Neural cell (in vitro differentiated cells): ENCODE measurements around the gene YEATS4. TPM values are rescaled to one million over a fixed set of nuclear protein-coding genes. Genes with fewer than 3 reads are reported as not detected.

ENCODE experiments used
- H2AFZ ChIP-seq: fragments of 200-600, 300-800 bp; sonication (generic), shearing (Covaris generic); 2 replicates; pipeline ENCODE4 v1.6.0; 2014; ENCODE audit warnings: low read depth, mild to moderate bottlenecking, antibody characterized with exemption, low read length, moderate library complexity
- H3F3A ChIP-seq: fragments of 200-600 bp; shearing (Covaris generic); 2 replicates; pipeline ENCODE4 v1.6.1; 2016; ENCODE audit warnings: mild to moderate bottlenecking, moderate library complexity, mixed read lengths, antibody characterized with exemption, low read length; ENCODE audit not compliant: insufficient read depth, poor library complexity, severe bottlenecking
- H3K27ac ChIP-seq: fragments of 200-600, 300-800 bp; sonication (generic), shearing (Covaris generic); 2 replicates; pipeline ENCODE4 v1.5.1; 2014; ENCODE audit warnings: mild to moderate bottlenecking, low read length, moderate library complexity
- H3K27me3 ChIP-seq: fragments of 300-800, 200-600 bp; sonication (generic), shearing (Covaris generic); 2 replicates; pipeline ENCODE4 v1.6.0; 2014; ENCODE audit warnings: mild to moderate bottlenecking, low read depth, low read length, moderate library complexity; ENCODE audit not compliant: insufficient read depth
- H3K36me3 ChIP-seq: fragments of 300-800, 200-600 bp; sonication (generic), shearing (Covaris generic); 2 replicates; pipeline ENCODE4 v1.5.1; 2014; ENCODE audit warnings: mild to moderate bottlenecking, antibody characterized with exemption, low read length, moderate library complexity; ENCODE audit not compliant: insufficient read depth
- H3K4me2 ChIP-seq: fragments of 300-800, 200-600 bp; sonication (generic), shearing (Covaris generic); 2 replicates; pipeline ENCODE4 v1.6.0; 2014; ENCODE audit warnings: mild to moderate bottlenecking, low read length
- H3K4me3 ChIP-seq: fragments of 300-800, 200-600 bp; sonication (generic), shearing (Covaris generic); 2 replicates; pipeline ENCODE4 v1.5.1; 2014; ENCODE audit warnings: mild to moderate bottlenecking, low read length, moderate library complexity
- H3K79me2 ChIP-seq: fragments of 200-600 bp; shearing (Covaris generic); replicated peaks from 2 replicates; pipeline ENCODE4 v1.6.0; 2014; ENCODE audit warnings: mild to moderate bottlenecking, low read length, moderate library complexity; ENCODE audit not compliant: insufficient read depth
- H3K9ac ChIP-seq: fragments of 300-800, 200-600 bp; sonication (generic), shearing (Covaris generic); 2 replicates; pipeline ENCODE4 v1.6.1; 2016; ENCODE audit warnings: mild to moderate bottlenecking, low read length, mixed read lengths
- H3K9me2 ChIP-seq: fragments of 200-600 bp; shearing (Covaris generic); 2 replicates; pipeline ENCODE4 v1.6.1; 2016; ENCODE audit warnings: mild to moderate bottlenecking, low read length, mixed read lengths; ENCODE audit not compliant: insufficient read depth
- H3K9me3 ChIP-seq: fragments of 200-600, 300-800 bp; sonication (generic), shearing (Covaris generic); 2 replicates; pipeline ENCODE4 v1.6.1; 2016; ENCODE audit warnings: mild to moderate bottlenecking, mixed run types, low read length, moderate library complexity, mixed read lengths
- H4K20me1 ChIP-seq: fragments of 200-600 bp; shearing (Covaris generic); 2 replicates; pipeline ENCODE4 v1.6.1; 2016; ENCODE audit warnings: mild to moderate bottlenecking, mixed run types; ENCODE audit not compliant: insufficient read depth
- CTCF ChIP-seq: fragments of 450-650 bp; IDR thresholded peaks from 2 replicates; pipeline ENCODE4 v1.5.1; 2014; ENCODE audit warnings: antibody characterized with exemption, mild to moderate bottlenecking, moderate library complexity; ENCODE audit not compliant: poor library complexity, severe bottlenecking
- EP300 ChIP-seq: fragments of 450-650 bp; conservative IDR thresholded peaks from 2 replicates; pipeline ENCODE4 v1.6.1; 2014; ENCODE audit warnings: antibody characterized with exemption, mild to moderate bottlenecking, moderate library complexity; ENCODE audit not compliant: poor library complexity, severe bottlenecking
- EZH2 ChIP-seq: fragments of 200-600, 300-800 bp; shearing (Covaris generic), sonication (generic); IDR thresholded peaks from 2 replicates; pipeline ENCODE4 v1.6.1; 2014; ENCODE audit warnings: antibody characterized with exemption, low read length, borderline replicate concordance, mild to moderate bottlenecking; ENCODE audit not compliant: insufficient read depth, poor library complexity, severe bottlenecking
- MXI1 ChIP-seq: fragments of 450-650 bp; conservative IDR thresholded peaks from 2 replicates; pipeline ENCODE4 v1.6.1; 2014; ENCODE audit warnings: antibody characterized with exemption, mild to moderate bottlenecking; ENCODE audit not compliant: poor library complexity, severe bottlenecking
- POLR2AphosphoS5 ChIP-seq: IDR thresholded peaks from 2 replicates; pipeline ENCODE4 v1.6.1; 2012
- RAD21 ChIP-seq: fragments of 450-650 bp; conservative IDR thresholded peaks from 2 replicates; pipeline ENCODE4 v1.6.1; 2014; ENCODE audit warnings: antibody characterized with exemption, mild to moderate bottlenecking, moderate library complexity
- REST ChIP-seq: IDR thresholded peaks from 2 replicates; pipeline ENCODE4 v1.6.1; 2012; ENCODE audit warnings: borderline replicate concordance
- SMC3 ChIP-seq: fragments of 450-650 bp; conservative IDR thresholded peaks from 2 replicates; pipeline ENCODE4 v1.6.1; 2014; ENCODE audit warnings: antibody characterized with exemption, mild to moderate bottlenecking, moderate library complexity; ENCODE audit not compliant: poor library complexity
- TAF1 ChIP-seq: IDR thresholded peaks from 2 replicates; pipeline ENCODE4 v1.6.1; 2012; ENCODE audit warnings: low read depth
- polyA plus RNA-seq: library from polyadenylated mRNA; depleted of rRNA; stranded (reverse); fragments of >200 nt; gene quantifications from 2 replicates; pipeline ENCODE4 v1.2.3, GENCODE V29; 2014

The YEATS4 gene
- polyA plus RNA-seq, 1 donor from 2014 or later, result 227 TPM

GRCh38 chr12:69331519-69331908 is 28.0 kb upstream of the YEATS4 start:
- Histone ChIP-seq H3K27me3 (no peaks in the 10 kb centered on the region), H3K36me3 (no peaks in the 10 kb centered on the region), H3K9me3 (no peaks in the 10 kb centered on the region), H3K79me2 (no peaks in the 10 kb centered on the region), H2AFZ (no peak overlapping the region), H3K9ac (no peak overlapping the region), H3K4me3 (peak overlapping the region; percentile 54), H4K20me1 (no peaks in the 10 kb centered on the region), H3K27ac (no peak overlapping the region), H3F3A (no peaks in the 10 kb centered on the region), H3K4me2 (no peak overlapping the region), H3K9me2 (no peaks in the 10 kb centered on the region)
- TF ChIP-seq SMC3, result no peak
- no peak for TF ChIP-seq MXI1
- TF ChIP-seq TAF1, result no peak
- no peak for TF ChIP-seq REST
- no peak for TF ChIP-seq CTCF

GRCh38 chr12:69331909-69332684 is 27.4 kb upstream of the YEATS4 start:
- no peak overlapping the region for H3K4me3 ChIP-seq
- no peaks in the 10 kb centered on the region for H3K27me3 ChIP-seq
- H3K27ac ChIP-seq, result no peak overlapping the region
- H3F3A ChIP-seq, result no peaks in the 10 kb centered on the region
- H3K4me2 ChIP-seq, result no peak overlapping the region
- no peaks in the 10 kb centered on the region for H3K36me3 ChIP-seq
- H3K9ac ChIP-seq, result no peak overlapping the region
- H3K79me2 ChIP-seq, result no peaks in the 10 kb centered on the region
- H3K9me2 ChIP-seq, result no peaks in the 10 kb centered on the region
- no peak overlapping the region for H2AFZ ChIP-seq
- TF ChIP-seq RAD21 (no peak), CTCF (no peak), EP300 (no peak), POLR2AphosphoS5 (no peak), EZH2 (no peak), SMC3 (no peak), REST (no peak), MXI1 (no peak), TAF1 (no peak)
- H4K20me1 ChIP-seq, result no peaks in the 10 kb centered on the region
- H3K9me3 ChIP-seq, result no peaks in the 10 kb centered on the region
